Measurements from ENCODE around the gene OTOL1.
"Not testable (repeated sequence)": the region's sequence is repeated elsewhere in the genome, so short reads cannot be mapped to it uniquely, and the experiment has no call there.

The OTOL1 gene

GRCh38 chr3:161475206-161475605, 21.4 kb upstream of the OTOL1 start:
- H2AFZ ChIP-seq (ENCODE audit: low read length), result no peak overlapping the region
- TF ChIP-seq CTCF (conservative IDR thresholded peaks at IDR 0.05; ENCODE audit: low read length) (no peak), EZH2phosphoT487 (IDR thresholded peaks at IDR 0.05; ENCODE audit: borderline replicate concordance) (no peak)

GRCh38 chr3:161475905-161476304, 20.7 kb upstream of the OTOL1 start:
- Histone ChIP-seq H3K9ac (ENCODE audit: low read depth, low read length, poor library complexity, severe bottlenecking) (no peak overlapping the region), H3F3A (ENCODE audit: low read depth) (no peaks in the 10 kb centered on the region), H3K79me2 (ENCODE audit: insufficient read depth, low read length) (no peaks in the 10 kb centered on the region), H3K9me3 (ENCODE audit: insufficient read depth, low read depth, low read length) (no peaks in the 10 kb centered on the region), H3K4me1 (ENCODE audit: insufficient read depth, low read length, poor library complexity, severe bottlenecking) (no peaks in the 10 kb centered on the region), H2AFZ (ENCODE audit: low read length) (no peak overlapping the region), H3K4me2 (ENCODE audit: low read depth, low read length, poor library complexity, severe bottlenecking) (no peak overlapping the region), H3K27me3 (ENCODE audit: insufficient read depth, low read length, poor library complexity, severe bottlenecking) (no peaks in the 10 kb centered on the region), H3K4me3 (ENCODE audit: low read length, poor library complexity, severe bottlenecking) (no peak overlapping the region), H3K9me2 (replicated peaks; ENCODE audit: low read depth, low read length) (no peaks in the 10 kb centered on the region), H4K20me1 (ENCODE audit: insufficient read depth, low read length, poor library complexity, severe bottlenecking) (no peaks in the 10 kb centered on the region), H3K36me3 (ENCODE audit: insufficient read depth, low read length) (no peaks in the 10 kb centered on the region)
- no peak for TF ChIP-seq CTCF (conservative IDR thresholded peaks at IDR 0.05; ENCODE audit: low read length)
- TF ChIP-seq EZH2phosphoT487 (IDR thresholded peaks at IDR 0.05; ENCODE audit: borderline replicate concordance), result no peak

More at GRCh38 chr3:161475206-161475605, 21.4 kb upstream of the OTOL1 start:
- Histone ChIP-seq H3K4me2 (ENCODE audit: low read depth, low read length, poor library complexity, severe bottlenecking) (no peak overlapping the region), H3K4me3 (ENCODE audit: low read length, poor library complexity, severe bottlenecking) (no peak overlapping the region), H3K9ac (ENCODE audit: low read depth, low read length, poor library complexity, severe bottlenecking) (no peak overlapping the region), H3K4me1 (ENCODE audit: insufficient read depth, low read length, poor library complexity, severe bottlenecking) (no peaks in the 10 kb centered on the region), H3K79me2 (ENCODE audit: insufficient read depth, low read length) (no peaks in the 10 kb centered on the region), H3K27me3 (ENCODE audit: insufficient read depth, low read length, poor library complexity, severe bottlenecking) (no peaks in the 10 kb centered on the region), H3K36me3 (ENCODE audit: insufficient read depth, low read length) (no peaks in the 10 kb centered on the region), H3F3A (ENCODE audit: low read depth) (no peaks in the 10 kb centered on the region), H3K9me2 (replicated peaks; ENCODE audit: low read depth, low read length) (no peaks in the 10 kb centered on the region), H4K20me1 (ENCODE audit: insufficient read depth, low read length, poor library complexity, severe bottlenecking) (no peaks in the 10 kb centered on the region), H3K9me3 (ENCODE audit: insufficient read depth, low read depth, low read length) (no peaks in the 10 kb centered on the region)

- Histone ChIP-seq H3K4me2 (ENCODE audit: low read depth, low read length, poor library complexity, severe bottlenecking) (no peak overlapping the region), H4K20me1 (ENCODE audit: insufficient read depth, low read length, poor library complexity, severe bottlenecking) (no peaks in the 10 kb centered on the region), H3K27me3 (ENCODE audit: insufficient read depth, low read length, poor library complexity, severe bottlenecking) (no peaks in the 10 kb centered on the region), H2AFZ (ENCODE audit: low read length) (no peak overlapping the region), H3K4me1 (ENCODE audit: insufficient read depth, low read length, poor library complexity, severe bottlenecking) (no peaks in the 10 kb centered on the region), H3K9me2 (replicated peaks; ENCODE audit: low read depth, low read length) (no peaks in the 10 kb centered on the region), H3K4me3 (ENCODE audit: low read length, poor library complexity, severe bottlenecking) (no peak overlapping the region), H3K79me2 (ENCODE audit: insufficient read depth, low read length) (no peaks in the 10 kb centered on the region), H3K9ac (ENCODE audit: low read depth, low read length, poor library complexity, severe bottlenecking) (no peak overlapping the region), H3K36me3 (ENCODE audit: insufficient read depth, low read length) (no peaks in the 10 kb centered on the region), H3K9me3 (ENCODE audit: insufficient read depth, low read depth, low read length) (no peaks in the 10 kb centered on the region), H3F3A (ENCODE audit: low read depth) (no peaks in the 10 kb centered on the region)
- TF ChIP-seq EZH2phosphoT487 (IDR thresholded peaks at IDR 0.05; ENCODE audit: borderline replicate concordance) (no peak), CTCF (conservative IDR thresholded peaks at IDR 0.05; ENCODE audit: low read length) (no peak)
These were observed 12.4 kb upstream of the OTOL1 start for GRCh38 chr3:161484226-161484625.

GRCh38 chr3:161488284-161488683, 8.3 kb upstream of the OTOL1 start:
- H2AFZ ChIP-seq (ENCODE audit: low read length); H3F3A ChIP-seq (ENCODE audit: low read depth); H3K9ac ChIP-seq (ENCODE audit: low read depth, low read length, poor library complexity, severe bottlenecking); H3K27me3 ChIP-seq (ENCODE audit: insufficient read depth, low read length, poor library complexity, severe bottlenecking); H3K9me2 ChIP-seq (replicated peaks; ENCODE audit: low read depth, low read length); H3K9me3 ChIP-seq (ENCODE audit: insufficient read depth, low read depth, low read length); H3K4me2 ChIP-seq (ENCODE audit: low read depth, low read length, poor library complexity, severe bottlenecking); H3K4me1 ChIP-seq (ENCODE audit: insufficient read depth, low read length, poor library complexity, severe bottlenecking); H4K20me1 ChIP-seq (ENCODE audit: insufficient read depth, low read length, poor library complexity, severe bottlenecking); H3K36me3 ChIP-seq (ENCODE audit: insufficient read depth, low read length); H3K4me3 ChIP-seq (ENCODE audit: low read length, poor library complexity, severe bottlenecking); H3K79me2 ChIP-seq (ENCODE audit: insufficient read depth, low read length): not testable (repeated sequence)
